SIG-M5 (cell line): Measurements from ENCODE around the gene RTP3.
"Not testable (repeated sequence)": the region's sequence is repeated elsewhere in the genome, so short reads cannot be mapped to it uniquely, and the experiment has no call there.

Source experiments
- DNase-seq: peaks from one replicate; lab custom pipeline; 2025; lab: John Stamatoyannopoulos, UW

Gene RTP3

DNA sequence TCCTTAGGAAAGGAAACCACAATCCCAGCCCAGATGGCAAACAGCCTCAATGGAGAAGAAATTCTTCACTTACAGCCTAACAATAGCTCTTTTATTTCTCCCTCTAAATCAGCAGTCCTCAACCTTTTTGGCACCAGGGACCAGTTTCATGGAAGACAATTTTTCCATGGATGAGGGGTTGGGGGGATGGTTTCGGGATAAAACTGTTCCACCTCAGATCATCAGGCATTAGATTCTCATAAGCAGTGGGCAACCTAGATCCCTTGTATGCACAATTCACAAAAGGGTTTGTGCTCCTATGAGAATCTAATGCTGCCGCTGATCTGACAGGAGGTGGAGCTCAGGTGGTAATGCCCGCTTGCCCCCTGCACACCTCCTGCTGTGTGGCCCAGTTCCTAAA lies 50.8 kb downstream of the RTP3 start:
- not testable (repeated sequence) for DNase-seq

DNA sequence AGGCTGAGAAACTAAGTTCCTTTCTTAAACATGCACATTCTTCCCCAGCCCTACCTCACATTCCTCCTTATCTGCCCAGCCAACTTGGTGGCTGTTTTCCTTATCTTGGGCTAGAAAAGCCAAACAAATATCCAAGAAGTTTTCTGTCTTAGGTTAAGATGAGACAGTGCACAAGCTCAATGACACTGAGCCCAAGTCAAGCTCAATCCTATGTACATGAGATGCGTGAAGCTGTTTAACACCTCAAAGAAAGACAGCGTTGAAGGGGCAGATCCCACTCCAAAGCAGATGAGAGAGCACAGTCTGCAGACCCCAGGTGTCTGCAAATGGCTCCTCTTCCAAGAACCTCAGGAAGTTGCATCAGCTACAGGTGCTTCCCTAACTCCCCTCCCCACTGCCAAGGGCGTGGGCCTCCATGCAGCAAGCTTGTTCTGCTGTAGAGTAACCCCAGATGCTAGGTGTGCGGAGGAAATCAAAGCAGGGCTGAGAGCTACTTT lies 51.7 kb downstream of the RTP3 start:
- no peak for DNase-seq

DNA sequence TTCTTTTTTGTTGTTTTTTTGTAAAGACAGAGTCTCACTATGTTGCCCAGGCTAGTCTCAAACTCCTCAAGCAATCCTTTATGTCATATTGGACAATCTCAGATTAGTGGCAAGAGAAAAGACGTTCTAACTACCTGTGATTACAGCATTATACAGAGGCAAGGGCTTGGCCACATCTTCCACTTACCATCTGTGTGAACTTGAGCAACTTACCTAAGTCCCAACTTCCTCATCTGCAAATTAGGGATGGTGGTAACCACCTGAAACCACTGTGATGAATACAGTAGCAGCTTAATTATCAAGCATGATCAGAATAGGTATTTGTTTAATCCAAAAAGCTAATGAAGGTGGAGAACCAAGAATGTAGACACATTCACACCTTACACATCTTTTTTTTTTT lies 52.2 kb downstream of the RTP3 start:
- DNase-seq: no peak
